AG10803 (cell line): ENCODE results near the gene CCNYL1.

Experiments
- DNase-seq: peaks from one replicate; pipeline ENCODE4 v3.0.0; 2010; ENCODE audit warnings: low read depth
- H3K4me3 ChIP-seq: 2 replicates; pipeline ENCODE4 v1.5.1; 2011; ENCODE audit warnings: mild to moderate bottlenecking, low read length, control low read depth
- TF ChIP-seq, protein P1 (sequence below): conservative IDR thresholded peaks from 2 replicates; pipeline ENCODE4 v1.5.1; 2011; ENCODE audit warnings: mild to moderate bottlenecking, low read length, control low read depth, inconsistent platforms

CCNYL1 gene

DNA sequence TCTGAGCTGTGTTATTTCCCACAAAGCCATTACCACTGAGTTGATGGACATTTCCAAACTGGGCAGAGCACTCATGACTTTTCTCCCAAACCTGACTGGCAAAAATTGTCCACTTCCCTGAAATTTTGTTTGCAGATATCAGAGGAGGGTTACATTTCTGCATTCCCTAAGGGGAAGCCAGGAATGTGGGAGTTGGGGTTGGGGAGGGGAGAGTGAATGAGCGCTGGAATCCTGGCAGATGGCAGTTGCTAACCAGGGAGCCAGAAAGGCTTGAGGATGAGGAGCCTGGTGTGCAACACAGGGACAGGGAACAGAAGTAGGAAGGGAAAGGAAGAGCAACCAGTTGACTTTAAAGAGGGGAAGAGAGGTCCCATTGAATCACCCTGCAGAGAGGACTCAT lies 14.0 kb upstream of the CCNYL1 start:
- no peak for DNase-seq
- no peak overlapping the region for H3K4me3 ChIP-seq
- TF ChIP-seq, protein P1, sequence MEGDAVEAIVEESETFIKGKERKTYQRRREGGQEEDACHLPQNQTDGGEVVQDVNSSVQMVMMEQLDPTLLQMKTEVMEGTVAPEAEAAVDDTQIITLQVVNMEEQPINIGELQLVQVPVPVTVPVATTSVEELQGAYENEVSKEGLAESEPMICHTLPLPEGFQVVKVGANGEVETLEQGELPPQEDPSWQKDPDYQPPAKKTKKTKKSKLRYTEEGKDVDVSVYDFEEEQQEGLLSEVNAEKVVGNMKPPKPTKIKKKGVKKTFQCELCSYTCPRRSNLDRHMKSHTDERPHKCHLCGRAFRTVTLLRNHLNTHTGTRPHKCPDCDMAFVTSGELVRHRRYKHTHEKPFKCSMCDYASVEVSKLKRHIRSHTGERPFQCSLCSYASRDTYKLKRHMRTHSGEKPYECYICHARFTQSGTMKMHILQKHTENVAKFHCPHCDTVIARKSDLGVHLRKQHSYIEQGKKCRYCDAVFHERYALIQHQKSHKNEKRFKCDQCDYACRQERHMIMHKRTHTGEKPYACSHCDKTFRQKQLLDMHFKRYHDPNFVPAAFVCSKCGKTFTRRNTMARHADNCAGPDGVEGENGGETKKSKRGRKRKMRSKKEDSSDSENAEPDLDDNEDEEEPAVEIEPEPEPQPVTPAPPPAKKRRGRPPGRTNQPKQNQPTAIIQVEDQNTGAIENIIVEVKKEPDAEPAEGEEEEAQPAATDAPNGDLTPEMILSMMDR = no peak

DNA sequence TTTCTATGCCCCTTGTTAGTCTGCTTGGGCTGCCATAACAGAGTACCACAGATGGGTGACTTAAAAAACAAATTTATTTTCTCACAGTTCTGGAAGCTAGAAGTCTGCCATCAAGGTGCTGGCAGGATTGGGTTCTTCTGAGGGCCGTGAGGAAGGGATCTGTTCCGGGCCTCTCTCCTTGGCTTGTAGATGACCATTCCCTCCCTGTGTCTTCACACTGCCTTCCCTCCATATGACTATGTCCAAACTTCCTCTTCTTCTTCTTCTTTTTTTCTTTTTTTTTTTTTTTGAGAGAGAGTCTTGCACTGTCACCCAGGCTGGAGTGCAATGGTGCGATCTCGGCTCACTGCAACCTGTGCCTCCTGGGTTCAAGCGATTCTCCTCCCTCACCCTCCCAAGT lies 13.1 kb upstream of the CCNYL1 start:
- DNase-seq = no peak
- TF ChIP-seq, protein P1 = no peak
- no peak overlapping the region for H3K4me3 ChIP-seq

DNA sequence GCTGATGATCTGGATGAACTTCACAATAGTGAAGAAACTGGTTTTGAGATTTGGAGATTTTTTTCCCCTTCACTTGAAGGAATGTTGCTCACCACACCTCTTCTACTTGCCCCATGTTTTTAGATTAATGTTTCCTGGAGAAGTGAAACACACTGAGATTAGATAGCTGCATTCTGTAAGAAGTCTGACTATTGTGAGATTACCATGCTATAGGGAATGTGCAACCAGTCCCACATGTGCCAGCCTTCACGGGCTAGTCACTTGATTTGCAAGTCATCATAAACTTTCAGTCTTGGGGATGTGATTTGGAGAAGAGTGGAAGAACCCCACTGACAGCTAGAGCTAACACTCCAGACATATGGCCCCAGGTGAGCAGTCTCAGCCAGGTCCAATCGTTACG lies 7.4 kb upstream of the CCNYL1 start:
- no peak for DNase-seq
- no peak overlapping the region for H3K4me3 ChIP-seq
- TF ChIP-seq, protein P1 = no peak

DNA sequence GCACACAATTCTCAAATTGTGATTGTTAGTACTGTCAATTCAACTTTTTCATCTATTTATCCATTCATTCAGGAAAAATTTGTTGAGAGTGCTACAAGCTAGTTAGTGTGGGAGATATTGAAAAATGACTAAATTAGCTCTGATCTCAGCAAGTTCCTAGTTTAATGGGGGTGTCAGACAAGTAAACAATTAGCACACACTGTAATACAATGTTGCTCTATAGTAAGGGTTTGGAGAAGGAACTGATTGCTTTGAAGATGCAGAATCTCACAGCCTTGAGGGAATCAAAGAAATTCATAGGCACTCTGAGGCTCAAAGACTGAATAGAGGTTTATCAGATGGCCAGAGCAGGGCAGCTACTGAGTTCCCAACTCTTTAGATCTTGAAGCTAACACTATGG lies 6.8 kb upstream of the CCNYL1 start:
- DNase-seq = no peak
- H3K4me3 ChIP-seq = no peak overlapping the region

DNA sequence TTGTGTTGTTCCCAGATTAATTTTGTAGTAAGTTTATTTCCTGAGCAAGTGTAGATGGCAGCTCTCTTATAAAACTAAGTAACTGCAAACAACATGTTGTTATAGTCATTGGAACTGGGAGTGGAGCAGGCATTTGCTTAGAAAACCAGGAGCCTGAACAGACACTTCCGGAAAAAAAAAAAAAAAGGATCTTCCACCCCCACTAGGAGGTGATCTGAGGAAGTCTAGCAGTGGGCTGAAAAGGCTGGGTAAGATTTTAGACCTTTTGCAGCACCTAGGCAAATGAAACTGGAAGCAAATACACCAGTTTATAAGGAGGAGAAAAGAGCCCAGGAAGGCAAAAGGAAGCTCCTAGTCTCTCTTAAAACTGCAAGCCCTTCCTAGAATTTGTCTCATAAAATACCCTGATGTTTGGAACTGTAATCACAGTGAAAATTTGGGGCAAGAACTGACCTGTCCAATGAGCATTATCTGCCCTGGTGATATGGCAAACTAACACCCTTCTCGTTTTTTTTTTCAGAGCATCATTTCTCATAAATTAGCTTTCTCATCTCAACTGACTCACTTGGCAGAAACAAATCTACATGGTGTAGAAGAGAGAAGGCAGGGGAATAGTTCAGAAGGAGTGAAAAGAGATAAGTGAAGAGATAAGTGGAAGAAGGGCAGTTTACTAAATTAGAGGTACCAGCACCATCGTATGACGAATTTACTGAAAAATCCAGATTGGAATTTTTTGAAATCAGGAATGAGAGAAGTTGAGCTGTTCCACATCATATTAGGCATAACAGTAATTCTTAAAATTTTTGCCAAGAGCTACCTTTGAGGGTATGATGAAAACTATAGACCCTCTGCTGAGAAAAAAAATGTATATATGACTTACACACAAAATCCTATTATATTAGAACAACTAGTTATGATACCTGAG lies 4.2 kb upstream of the CCNYL1 start:
- no peak overlapping the region for H3K4me3 ChIP-seq
- TF ChIP-seq, protein P1 = no peak
- no peak for DNase-seq

More for the DNA sequence above, 6.8 kb upstream of the CCNYL1 start:
- TF ChIP-seq, protein P1 = no peak

DNA sequence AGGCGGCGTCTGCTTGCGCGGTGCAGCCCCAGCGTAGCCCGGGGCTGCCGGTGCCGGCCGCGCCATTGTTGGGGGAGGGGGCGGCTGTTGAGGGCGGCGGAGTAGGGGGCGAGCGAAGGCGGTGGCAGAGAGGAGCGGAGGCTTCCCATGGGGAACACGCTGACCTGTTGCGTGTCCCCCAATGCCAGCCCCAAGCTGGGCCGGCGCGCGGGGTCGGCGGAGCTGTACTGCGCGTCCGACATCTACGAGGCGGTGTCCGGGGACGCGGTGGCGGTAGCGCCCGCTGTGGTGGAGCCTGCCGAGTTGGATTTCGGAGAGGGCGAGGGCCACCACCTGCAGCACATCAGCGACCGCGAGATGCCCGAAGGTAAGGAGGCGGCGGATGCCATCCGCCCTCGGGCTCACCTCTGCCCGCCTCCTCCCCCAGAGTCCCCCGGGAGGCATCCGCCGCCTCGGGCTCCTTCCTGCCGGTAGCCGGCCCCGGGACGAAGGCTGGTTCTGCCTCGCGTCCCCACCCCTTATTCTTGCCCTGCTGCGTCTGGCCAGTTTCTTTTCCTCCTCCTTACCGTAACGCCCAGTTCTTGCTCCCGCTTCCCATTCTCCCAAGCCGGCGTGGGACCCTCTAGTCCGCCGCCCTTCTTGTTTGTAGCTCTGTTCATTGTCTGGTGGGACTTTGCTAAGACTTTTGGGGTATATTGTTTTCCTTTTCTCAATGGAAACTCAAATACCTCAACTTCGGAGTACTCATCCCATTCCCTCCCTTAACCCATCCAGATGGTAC lies 500 bp downstream of the CCNYL1 start:
- DNase-seq = peak; percentile 28
- TF ChIP-seq, protein P1 = no peak
- peak overlapping the region; percentile 83 for H3K4me3 ChIP-seq
